Fibroblast of skin of right biceps (primary cell): ENCODE measurements around the gene ALX4.

Source experiments
- DNase-seq: peaks from one replicate; pipeline ENCODE4 v3.0.0-alpha.2; 2013

The ALX4 gene

GRCh38 chr11:44315947-44316658, 6.2 kb upstream of the ALX4 start:
- peak; percentile 42 for DNase-seq

GRCh38 chr11:44314733-44315132, 4.8 kb upstream of the ALX4 start:
- no peak for DNase-seq

GRCh38 chr11:44313761-44314489, 4.0 kb upstream of the ALX4 start:
- DNase-seq = peak; percentile 15

GRCh38 chr11:44312876-44313275, 2.9 kb upstream of the ALX4 start:
- DNase-seq = no peak

DNA sequence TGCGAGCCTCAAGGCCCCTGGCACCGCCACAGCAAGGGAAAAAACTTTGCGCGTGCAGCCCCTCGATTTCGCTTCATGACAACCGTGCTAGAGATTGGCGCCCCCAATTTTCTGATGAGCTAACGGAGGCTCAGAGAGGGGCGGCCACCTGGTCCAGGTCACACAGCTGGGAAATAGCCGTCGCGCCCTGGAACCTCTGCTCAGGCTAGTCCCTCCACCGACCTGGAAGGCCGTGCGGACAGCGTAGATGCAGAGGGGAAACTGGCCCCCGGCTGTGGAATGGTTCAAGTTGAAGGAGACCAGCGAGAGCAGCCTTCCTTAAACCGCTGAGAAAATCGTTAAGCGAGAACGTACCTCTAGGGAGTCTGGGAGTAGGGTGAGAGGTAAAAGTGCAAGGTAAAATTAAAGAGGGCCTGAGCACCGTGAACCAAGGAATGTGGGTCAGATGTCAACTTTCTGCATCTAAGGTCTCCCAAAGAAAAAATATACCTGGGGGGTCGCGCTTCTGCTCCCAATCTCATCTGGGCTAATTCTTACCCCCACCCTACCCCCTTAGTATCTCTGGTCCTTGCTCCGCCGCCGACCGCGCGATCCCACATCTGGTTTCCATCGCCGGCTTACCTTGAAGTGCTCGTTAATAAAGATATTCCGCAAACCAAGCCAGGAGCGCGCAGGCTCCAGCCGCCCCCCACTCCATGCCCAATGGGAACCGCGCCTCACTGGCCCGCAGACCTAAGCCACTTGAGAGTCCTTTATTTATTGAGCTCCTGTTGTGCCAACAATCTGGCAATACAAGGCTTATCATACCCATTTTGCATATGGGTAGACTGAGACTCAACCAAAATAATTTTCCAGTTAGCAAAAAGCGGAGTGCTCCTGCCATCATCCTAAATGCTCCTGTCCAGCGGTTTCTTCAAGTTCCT, 1.7 kb upstream of the ALX4 start:
- DNase-seq = no peak

GRCh38 chr11:44310463-44311272, 729 bp upstream of the ALX4 start:
- no peak for DNase-seq

GRCh38 chr11:44310206-44310462, 195 bp upstream of the ALX4 start:
- no peak for DNase-seq

GRCh38 chr11:44308923-44309477, 939 bp downstream of the ALX4 start:
- peak; percentile 29 for DNase-seq

DNA sequence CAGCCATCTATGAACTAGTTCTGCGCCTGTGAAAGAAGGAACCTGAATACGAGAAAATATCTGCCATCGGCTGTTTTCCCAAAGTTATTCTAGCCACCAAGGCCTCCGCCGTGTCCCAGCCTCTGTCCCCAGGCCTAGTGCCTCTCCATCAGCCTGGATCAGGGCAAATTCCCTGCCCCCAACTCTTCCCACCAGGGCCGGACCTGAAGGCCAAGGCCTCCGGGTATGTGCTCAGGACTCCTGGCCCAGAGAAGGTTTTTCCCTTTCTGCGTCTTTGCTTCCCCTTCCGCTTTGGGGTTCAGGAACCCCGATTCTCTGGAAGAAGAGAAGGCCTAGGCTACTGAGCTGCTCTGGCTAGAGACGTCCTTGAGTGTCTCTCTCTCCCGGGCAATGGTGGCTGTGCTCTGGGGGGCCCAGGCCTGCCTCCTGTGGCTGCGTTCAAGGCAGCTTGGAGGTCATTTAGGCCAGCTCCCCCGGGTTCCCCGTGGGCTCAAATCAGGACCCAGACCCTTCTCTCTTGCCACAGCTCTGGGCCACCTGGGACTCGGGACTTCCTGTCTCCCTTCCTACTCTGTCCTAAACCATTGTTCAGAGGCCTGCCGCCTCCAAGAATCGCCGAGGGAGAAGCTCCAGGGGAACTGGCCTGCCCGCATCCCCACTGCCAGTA, 1.6 kb downstream of the ALX4 start:
- DNase-seq = no peak

DNA sequence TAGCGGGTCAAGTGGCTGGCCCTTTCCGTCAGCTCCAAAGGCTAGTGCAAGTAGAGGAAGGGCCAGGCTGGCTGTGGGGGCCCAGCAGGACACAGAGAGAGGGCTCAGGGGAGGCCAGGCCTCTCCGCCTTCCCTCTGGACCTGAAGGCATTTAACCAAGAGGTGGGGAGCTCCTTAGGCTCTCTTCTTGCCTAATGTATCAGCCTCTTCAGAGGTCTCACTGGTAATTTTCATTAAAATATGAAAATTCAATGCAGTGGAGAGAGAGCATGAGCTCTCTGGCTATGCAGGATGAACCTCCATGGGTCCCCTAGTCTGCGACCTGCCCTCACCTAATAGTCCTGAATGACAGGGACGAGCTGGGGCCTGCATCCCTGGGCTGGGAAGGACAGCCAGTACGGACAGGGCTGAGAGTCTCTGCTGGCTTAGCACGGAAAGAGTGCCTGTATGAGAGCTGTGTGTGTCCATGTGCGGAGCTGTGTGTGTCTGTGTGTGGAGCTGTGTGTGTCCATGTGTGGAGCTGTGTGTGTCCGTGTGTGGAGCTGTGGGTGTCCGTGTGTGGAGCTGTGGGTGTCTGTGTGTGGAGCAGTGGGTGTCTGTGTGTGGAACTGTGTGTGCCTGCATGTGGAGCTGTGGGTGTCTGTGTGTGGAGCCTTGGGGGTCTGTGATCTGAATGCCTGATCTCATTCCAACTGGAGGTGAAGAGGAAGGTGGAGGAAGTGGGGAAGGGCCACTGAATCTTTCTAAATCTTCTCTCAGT, 2.4 kb downstream of the ALX4 start:
- no peak for DNase-seq

- DNase-seq = no peak
Measured at GRCh38 chr11:44306918-44307244, 3.1 kb downstream of the ALX4 start.

DNA sequence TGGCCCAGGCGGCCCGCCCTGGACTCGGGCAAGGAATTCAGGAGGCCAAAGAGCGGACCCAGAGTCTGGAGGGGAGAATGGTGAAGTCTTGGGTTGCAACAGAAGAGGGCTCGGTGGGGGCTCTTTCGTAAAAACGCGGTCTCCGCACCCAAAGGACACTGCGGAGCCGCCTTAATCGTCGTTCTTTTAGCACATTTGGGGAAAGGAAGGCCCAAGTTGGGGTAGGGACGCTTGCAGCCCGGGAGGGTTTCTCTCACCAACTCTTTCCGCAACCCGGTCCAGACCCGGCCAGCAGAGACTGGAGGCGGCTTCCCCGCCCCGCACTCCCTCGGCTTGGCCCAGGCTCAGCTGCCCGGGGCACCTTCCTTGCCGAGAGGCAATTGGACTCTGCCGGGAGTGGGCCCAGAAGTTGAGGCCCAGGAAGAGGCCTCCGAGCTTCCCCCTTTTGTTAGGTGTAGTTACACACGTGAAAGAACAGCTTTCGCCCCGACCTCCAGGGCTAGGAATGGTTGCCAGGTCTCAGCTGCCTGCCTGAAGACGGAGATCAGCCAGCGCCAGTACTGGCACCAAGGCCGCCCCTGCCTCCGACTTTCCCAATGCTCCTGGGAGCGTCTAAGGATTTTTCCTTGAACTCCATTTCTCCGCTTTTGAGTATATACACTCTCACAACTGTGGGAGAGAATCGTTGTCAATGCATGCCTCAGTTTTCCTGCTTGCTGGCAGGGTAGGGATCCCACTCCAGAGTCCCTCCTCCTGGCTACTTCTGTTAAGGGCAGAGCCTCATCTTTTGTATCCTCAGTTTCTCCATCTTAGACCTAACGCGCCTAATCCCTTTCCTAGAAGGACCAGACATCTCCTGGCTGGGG, 3.7 kb downstream of the ALX4 start:
- no peak for DNase-seq

- no peak for DNase-seq
Measured at GRCh38 chr11:44305470-44306051, 4.4 kb downstream of the ALX4 start.

DNA sequence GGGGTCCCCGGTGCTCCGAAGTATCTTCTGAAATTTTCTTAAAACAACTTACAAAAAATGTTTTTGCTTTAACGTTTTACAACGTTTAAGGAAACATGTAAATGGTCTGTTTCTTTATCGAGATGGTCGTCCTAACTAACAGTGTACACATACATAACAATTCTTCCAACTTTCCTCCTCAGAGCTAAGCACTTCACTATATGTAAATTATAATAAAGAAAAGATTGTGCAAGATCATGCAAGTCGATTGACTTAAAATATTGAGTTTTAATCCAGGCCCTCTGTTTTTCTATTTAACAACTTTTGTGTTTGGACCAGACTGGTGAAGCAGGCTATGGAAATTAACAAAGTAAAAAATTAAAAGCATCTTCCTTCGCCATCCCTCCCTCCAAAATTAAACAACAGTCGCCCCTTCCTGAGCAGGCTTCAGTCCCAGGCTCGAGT, 4.9 kb downstream of the ALX4 start:
- DNase-seq = no peak

DNA sequence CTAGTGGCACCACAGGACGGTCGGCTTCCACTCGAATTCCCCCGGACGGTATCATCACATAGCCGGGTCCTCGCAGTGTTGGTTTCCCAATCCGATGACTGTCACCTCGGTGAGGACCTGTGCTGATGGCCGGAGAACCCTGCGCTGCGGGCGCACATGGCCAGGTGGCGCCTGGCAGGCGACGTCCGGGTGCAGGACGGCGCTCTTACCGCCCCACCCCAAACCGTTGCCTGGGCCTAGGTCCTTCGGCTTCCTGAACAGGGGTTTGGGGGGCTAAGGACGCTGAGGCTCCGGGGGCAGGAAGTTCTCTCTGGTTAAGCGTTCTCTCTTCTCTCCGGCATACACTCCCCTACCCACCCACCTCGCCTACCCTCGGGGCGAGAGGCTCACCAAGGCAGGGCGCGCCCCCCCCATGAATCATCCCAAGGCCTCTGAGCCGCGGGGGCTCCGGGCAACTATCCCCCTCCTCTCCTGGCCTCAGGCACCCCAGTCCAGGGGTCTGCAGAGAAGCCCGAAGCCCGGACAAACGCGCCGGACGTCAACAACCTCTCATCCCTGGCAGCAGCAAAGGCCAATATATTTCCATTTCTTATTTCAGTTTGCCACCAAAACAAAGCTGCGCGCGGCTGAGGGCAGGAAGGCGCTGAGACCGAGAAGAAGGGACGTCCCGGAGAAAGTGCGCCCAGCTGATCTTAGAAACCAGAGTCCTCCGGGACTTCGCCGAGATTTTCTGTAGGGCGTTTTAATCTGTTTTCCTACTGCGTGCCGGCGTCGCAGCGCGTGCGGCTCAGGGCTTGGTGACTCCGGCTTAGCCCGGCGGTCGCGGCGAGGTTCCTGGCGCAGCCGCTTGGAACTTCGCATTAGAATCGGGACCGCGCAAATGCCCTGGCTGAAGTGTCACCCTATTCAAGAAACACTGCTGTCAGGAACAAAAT, 5.6 kb downstream of the ALX4 start:
- no peak for DNase-seq

DNA sequence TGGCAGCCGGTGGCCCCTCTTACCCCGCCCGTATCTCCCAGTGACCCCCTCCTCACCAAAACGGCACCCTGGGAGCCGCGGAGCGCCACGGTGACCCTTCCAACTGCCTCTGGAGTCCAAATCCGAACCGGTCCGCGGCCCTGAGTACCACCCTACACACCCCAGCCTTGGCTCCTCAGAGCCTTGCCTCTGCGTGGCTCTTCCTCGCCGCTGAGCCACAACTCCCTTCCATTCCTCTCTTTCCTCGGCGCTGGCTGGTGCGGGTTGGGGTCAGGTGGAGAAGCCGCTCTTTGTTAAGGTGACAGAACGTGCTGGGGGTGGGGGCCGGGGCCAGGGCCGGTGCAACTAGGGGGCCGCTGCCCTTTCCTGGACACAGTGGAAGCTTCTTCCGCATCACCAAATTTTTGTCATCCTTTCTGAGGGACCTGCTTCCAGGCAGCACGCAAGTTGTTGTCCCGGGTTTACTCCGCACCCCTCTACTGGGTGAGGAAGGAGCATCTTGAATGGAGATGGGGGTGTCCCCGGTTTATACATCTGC, 6.5 kb downstream of the ALX4 start:
- no peak for DNase-seq

DNA sequence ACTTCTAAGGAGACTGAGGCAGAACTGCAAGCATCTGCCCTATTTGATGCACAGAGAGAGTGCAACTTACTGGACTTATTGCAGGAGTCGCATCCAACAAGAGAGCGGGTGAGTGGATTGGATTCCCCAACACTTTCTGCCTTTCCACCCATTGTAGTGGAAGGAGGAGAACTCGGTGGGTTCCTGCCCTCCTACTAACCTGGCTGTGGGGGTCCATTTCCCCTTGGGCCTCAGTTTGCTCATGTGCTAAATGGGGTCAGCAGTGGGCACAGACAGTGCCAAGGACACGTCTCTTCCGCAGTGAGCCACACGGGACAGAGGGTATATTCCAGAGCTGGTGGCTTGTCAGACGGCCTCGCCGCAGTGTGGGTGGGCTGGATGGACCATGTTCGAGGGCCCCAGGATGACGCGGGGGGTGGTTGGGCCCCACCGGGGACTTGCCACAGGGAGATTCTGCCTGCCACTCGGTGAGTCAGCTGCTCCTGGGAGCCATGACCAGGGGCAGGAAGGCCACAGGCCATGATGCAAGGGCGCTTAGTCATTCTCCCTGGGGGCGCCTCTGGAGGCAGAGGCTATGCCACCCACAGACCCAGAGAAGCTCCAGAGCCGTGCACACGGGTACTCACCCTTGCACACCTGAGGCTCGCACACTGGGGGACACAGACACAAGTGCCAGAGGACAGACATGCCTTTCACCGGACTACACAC, 8.2 kb downstream of the ALX4 start:
- peak; percentile 35 for DNase-seq
